SIG-M5 (cell line): Measurements from ENCODE around the gene MED17.

Experiments
- DNase-seq: peaks from one replicate; lab custom pipeline; 2025; lab: John Stamatoyannopoulos, UW

Gene MED17

GRCh38 chr11:93849751-93850593 lies 65.9 kb downstream of the MED17 start:
- DNase-seq, result no peak

- DNase-seq, result no peak
These were observed 66.5 kb downstream of the MED17 start, which contains the start of gene VSTM5 for GRCh38 chr11:93850594-93851018. VSTM5 (minus strand) TSS chr11:93850618; CDS start chr11:93850502, 116 bp downstream.

- no peak for DNase-seq
These were observed 68.2 kb downstream of the MED17 start for GRCh38 chr11:93852242-93852641.

- no peak for DNase-seq
These were observed 73.5 kb downstream of the MED17 start for GRCh38 chr11:93857413-93858120.

- no peak for DNase-seq
These were observed 74.2 kb downstream of the MED17 start for GRCh38 chr11:93858121-93858775.

GRCh38 chr11:93861808-93862207 lies 77.7 kb downstream of the MED17 start:
- no peak for DNase-seq
